ENCODE measurements around the gene FRK. TPM values are rescaled to one million over a fixed set of nuclear protein-coding genes. Genes with fewer than 3 reads are reported as not detected.
"Not testable (repeated sequence)": the region's sequence is repeated elsewhere in the genome, so short reads cannot be mapped to it uniquely, and the experiment has no call there.

FRK gene
- total RNA-seq, 1 donor from 2014 or later = 2.6 TPM

DNA sequence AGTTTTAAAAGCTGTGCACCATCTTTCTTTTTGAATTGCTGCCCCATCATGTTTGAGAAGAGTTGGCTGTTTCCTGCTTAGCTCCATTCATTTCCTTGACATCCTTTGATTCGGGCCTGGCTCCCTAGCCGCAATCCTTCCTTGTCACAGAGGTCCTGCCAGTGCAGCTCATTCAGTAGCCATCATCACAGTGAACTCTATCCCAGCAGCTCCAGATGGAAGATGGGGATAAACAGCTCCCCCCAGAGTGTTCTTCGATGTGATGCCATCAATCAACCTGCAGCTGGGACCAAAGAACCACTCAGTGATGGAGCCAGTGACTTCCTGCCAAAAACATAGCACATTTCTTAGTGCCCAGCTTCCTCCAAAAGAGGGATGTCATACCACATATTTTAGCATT lies 158.8 kb downstream of the FRK start:
- intact Hi-C loops (cut with DNase I) = no loop called here
- DNase-seq (ENCODE audit: low spot score) = no peak

DNA sequence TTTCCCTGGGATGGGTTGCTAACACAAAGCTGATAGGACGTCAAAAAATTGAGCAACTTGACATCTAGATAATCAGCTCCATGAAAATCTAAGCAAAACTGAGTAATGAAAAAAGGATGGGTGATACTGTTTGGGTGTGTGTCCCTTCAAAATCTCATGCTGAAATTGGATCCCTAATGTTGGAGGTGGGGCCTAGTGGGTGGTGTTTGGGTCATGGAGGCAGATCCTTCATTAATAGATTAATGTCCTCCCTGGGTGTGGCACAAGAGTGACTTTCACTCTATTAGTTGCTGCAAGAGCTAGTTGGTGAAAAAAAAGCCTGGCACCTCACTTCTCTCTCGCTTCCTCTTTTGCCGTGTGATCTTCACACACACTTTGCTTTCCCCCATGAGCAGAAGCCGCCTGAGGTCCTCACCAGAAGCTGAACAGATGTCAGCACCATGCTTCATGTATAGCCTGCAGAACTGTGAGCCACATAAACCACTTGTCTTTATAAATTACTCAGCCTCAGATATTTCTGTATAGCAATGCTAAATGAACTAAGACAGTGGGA lies 160.9 kb downstream of the FRK start:
- intact Hi-C loops (cut with DNase I) = loop anchor here (10.0 kb wide), 1 partner anchor 1145 kb away; no protein-coding TSS in a partner anchor
- DNase-seq (ENCODE audit: low spot score) = no peak

DNA sequence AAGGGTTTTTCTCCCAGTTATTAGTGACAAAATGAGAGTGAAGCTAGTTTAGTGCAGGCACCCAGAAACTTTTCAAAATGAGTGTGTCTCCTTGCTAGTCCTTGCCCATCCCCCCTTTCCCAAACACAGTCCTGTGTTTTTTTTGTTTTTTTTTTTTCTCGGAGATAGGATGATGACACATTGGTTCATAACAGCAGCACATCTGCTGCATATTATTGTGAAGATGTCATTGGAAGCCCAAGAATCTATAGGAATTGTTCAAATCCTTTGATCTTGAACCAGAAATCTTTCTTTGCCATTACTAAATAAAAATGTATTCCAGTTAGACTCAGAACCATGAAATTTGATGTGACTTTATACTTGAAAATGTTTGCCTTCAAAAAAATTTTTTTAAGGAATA lies 162.4 kb downstream of the FRK start:
- DNase-seq (ENCODE audit: low spot score) = no peak
- intact Hi-C loops (cut with DNase I) = loop anchor here (10.0 kb wide), 1 partner anchor 1143 kb away; no protein-coding TSS in a partner anchor

DNA sequence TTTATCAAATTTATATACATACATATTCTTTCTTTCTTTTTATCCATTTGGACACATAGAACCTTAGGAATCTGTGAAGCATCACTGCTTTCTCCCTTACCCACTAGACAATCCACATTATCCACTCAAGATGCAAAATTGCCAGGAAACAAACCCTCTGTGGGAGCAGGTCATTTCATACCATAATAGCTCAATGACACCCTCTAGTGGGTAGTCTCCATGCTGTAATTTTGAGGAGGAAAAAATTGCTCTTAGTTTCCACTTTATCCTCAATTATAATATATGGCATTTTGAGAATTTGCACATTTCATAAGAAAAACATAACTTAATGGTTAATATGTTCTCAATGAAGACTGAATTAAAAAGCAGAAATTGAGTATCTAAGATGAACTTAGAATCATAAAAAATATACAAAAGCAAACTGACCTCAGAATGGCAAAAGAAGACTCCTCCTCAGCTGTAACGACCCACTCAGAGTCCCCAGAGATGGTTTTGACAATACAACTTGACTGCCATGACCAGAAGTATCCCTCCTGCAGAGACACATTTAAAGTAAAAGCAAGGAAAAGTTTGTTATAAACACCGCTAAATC lies 164.1 kb downstream of the FRK start:
- no peak for DNase-seq (ENCODE audit: low spot score)
- intact Hi-C loops (cut with DNase I) = loop anchor here (10.0 kb wide), 1 partner anchor 1142 kb away; no protein-coding TSS in a partner anchor

DNA sequence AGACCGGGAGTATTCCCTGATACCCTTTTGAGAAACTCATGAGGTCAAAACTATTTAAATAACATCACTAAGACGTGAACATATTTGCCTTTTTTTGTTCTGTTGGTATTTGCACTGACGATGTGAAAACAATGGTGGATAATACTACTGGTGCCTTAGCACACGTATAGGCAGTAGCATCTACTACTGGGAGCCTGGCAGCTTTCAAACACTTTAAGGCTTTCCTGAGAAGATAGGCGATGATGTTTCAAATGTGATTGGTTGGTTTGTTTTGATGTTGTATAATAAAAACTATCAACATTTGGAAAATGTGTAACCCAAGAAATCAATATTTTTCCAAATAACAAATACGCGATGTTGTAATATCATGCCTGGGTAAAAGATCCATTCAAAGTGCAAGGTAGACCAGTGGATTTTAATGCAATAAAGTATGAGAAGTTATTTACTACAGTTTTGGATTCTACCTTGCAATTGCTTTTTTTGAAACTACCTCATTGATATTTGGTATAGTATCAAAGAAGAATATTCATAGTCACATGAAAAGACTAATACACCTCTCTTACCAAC lies 166.2 kb downstream of the FRK start:
- DNase-seq (ENCODE audit: low spot score) = no peak
- intact Hi-C loops (cut with DNase I) = loop anchor here (10.0 kb wide), 1 partner anchor 1140 kb away; no protein-coding TSS in a partner anchor

DNA sequence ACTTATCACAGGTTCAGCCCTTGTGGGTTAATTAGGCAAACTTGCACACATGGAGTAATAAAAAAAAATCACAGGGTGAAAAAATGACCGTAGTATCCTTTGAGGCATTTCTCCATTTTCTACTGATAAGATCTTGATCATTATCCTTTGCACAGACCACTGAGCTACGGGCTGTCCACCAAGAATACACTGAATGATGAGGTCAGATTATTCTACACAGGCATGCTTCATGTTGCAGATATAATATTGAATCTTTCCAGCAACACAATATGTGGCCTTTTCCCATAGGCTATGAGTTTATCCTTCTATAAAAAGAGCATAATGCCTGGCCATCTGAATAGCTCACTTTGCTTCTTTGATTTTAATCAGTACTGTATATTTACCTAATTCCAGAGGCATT lies 168.9 kb downstream of the FRK start:
- intact Hi-C loops (cut with DNase I) = loop anchor here (10.0 kb wide), 1 partner anchor 1137 kb away; no protein-coding TSS in a partner anchor
- DNase-seq (ENCODE audit: low spot score) = no peak

DNA sequence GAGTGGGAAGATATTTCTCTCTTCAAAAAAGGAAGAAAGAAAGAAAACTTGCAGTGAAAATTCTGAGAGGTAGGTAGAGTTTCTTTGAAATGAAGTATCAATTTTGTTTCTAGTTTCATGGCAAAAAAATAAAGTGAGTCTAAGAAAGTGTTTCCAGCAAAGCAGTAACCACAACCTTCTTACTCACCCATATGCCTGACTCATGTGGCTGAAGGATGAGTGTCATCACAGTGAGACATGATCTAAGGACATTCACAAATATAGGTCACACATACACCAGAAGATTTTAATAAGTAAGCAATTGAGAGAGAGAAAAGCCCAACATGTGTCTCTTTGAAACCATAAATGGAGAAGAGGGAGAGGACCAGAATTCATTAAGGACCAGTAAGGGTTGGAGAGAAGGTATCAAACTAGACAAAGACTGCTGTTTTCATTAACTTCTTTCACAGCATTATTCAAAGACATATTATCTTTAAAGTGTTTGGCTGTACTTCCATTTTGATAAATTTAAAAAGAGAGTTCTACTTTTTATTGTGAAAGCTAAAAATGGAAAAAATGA lies 169.5 kb downstream of the FRK start:
- intact Hi-C loops (cut with DNase I) = loop anchor here (10.0 kb wide), 1 partner anchor 1136 kb away; no protein-coding TSS in a partner anchor
- no peak for DNase-seq (ENCODE audit: low spot score)

DNA sequence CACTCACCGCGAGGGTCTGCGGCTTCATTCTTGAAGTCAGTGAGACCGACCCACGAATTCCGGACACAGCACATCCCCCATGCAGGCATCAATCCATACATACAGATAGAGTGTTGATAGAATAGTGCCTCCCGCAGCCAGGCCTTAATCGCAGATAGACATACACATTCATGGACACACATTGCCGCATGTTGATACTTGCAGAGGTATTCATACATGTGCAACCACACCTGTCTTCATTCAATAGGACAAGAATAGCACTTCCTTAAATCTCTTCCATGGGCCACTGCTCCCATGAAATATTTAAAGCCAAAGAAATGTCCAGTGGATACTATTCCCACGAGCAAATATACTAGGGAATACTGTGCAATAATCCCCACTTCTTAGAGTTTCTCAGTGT lies 170.5 kb downstream of the FRK start:
- DNase-seq (ENCODE audit: low spot score) = no peak
- intact Hi-C loops (cut with DNase I) = loop anchor here (10.0 kb wide), 1 partner anchor 1135 kb away; no protein-coding TSS in a partner anchor

DNA sequence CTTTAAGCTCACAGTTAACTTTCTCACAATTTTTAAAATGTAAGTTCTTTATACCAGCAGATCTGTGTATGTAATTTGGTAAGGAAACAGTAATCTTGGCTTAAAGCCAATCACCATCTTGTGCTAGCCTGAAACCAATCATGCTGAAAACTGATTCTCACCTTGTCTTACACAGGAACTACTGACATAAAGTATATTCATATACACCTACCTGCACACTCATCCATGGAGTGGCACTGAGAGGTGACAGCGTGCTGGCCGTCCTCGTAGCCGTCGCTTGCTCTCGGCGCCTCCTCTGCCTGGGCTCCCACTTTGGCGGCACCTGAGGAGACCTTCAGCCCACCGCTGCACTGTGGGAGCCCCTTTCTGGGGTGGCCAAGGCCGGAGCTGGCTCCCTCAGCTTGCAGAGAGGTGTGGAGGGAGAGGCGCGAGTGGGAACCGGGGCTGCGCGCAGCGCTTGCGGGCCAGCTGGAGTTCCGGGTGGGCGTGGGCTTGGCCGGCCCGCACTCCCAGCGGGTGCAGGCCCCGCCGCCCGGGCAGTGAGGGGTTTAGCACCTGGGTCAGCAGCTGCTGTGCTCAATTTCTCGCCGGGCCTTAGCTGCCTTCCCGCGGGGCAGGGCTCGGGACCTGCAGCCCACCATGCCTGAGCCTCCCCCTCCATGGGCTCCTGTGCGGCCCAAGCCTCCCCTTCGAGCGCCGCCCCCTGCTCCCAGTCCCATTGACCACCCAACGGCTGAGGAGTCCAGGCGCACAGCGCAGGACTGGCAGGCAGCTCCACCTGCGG lies 171.8 kb downstream of the FRK start:
- DNase-seq (ENCODE audit: low spot score); intact Hi-C loops (cut with DNase I): not testable (repeated sequence)

DNA sequence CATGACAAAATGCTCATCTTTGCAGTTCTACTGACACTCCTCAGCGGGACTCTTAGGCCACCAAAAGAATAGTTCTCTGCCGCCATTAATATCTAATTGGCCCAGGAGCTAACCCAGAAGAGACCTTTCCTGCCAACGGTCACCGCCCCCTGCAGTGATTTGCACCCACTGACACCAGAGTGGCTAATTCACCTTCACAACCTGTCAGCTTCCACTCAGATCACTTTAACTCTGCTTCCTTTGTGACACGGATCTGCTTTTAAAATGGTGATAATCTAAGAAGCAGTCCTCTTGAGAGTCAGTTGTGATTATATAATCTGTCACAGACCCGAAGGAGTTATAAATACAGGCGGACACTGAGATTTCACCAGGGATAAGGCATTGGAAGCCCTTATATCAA lies 172.8 kb downstream of the FRK start:
- intact Hi-C loops (cut with DNase I) = no loop called here
- no peak for DNase-seq (ENCODE audit: low spot score)

DNA sequence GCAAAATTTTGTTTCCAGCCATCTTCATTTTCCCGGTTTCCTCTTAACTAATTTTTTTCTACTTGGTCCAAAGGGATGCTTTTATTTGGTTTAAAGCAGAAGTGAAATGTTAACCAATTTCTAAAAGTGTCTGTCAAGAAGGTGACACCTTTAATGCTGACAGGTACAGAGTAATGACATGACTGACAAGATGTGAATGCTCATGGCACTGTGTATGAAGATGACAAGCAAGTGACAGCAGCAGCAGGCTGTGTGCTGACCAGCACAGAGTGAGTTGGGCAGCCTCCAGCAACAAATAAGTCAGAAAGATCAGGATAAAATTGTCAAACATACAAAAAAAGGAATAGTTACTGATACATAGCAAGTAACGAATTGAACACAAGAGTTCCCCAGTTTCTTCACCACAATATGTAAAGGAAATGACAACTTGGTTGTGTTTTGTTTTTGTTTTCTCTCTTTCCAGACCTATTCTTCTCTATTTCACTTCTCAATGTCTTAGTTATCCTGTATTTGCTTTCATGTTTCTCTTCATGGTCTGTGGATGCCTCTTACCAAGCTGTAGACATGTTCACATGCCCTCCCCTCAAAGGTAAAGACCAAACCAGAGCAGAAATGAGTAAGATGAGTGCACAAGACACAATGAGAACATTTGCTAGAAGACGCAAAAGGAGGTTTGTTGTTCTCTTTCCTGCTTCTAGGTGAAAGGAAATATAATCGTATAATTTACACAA lies 174.9 kb downstream of the FRK start:
- intact Hi-C loops (cut with DNase I) = no loop called here
- no peak for DNase-seq (ENCODE audit: low spot score)

DNA sequence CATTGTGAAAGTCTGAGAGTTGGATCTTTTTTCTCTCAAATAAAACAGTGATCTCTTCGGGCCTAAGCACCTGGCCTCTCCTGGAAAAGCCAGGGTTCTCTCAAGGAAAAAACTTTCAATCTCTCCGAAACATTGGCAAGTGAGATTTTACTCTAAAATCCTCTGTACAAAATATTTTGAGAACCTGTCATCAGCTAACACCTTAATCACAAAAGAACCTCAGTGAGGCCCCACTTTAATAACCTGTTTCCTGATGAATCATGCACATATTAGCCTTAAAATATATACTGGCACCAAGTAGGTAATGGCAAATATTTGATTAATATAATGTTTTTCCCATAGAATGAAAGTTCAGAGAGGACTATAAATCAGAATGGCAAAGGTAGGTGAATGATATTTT lies 177.9 kb downstream of the FRK start:
- DNase-seq (ENCODE audit: low spot score) = no peak
- intact Hi-C loops (cut with DNase I) = no loop called here

DNA sequence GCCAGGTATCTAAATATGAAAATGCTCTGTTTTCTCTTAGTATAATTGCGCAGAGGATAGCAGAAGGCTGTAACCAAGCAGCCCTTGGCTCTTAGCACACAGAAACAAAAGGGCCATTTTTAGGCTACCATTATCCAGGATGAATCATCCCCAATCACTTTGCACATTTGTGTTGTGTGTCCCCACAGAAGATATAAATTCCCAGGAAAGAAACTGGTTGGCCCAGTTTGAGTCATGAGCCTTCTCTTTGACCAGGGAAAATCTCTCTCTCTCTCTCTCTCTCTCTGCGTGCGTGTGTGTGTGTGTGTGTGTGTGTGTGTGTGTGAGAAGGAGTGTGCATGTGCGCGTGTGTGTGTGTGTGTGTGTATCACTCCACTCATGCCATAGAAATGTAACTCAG lies 178.5 kb downstream of the FRK start:
- DNase-seq (ENCODE audit: low spot score) = no peak
- intact Hi-C loops (cut with DNase I) = no loop called here

Other genes starting within 250 kb of the FRK start
- 38.8 TPM for gene NT5DC1, start 40.0 kb upstream of the FRK start, total RNA-seq
- gene COL10A1, start 65.2 kb upstream of the FRK start, total RNA-seq = 3.3 TPM
- 29.7 TPM for gene TSPYL4, start 193.2 kb upstream of the FRK start, total RNA-seq
- 125 TPM for gene TSPYL1, start 219.0 kb upstream of the FRK start, total RNA-seq